SJSA1 (cell line): ENCODE measurements around the gene MKNK2. TPM values are rescaled to one million over a fixed set of nuclear protein-coding genes. Genes with fewer than 3 reads are reported as not detected.

Experiments used
- DNase-seq, 2 experiments: peaks; one replicate each; pipeline ENCODE4 v3.0.0-alpha.2; 2015 to 2020; ENCODE audit warnings: low spot score in 2 of 2, low read depth in 1 of 2
- H3K27ac ChIP-seq: fragments of 250-450 bp; sonication (Bioruptor Pico); 2 replicates; pipeline ENCODE4 v1.5.1; 2020; ENCODE audit warnings: mild to moderate bottlenecking, moderate library complexity
- H3K27me3 ChIP-seq: fragments of 250-450 bp; sonication (Bioruptor Pico); replicated peaks from 2 replicates; pipeline ENCODE4 v1.5.1; 2020; ENCODE audit warnings: mild to moderate bottlenecking, moderate library complexity
- H3K36me3 ChIP-seq: fragments of 250-450 bp; sonication (Bioruptor Pico); 2 replicates; pipeline ENCODE4 v1.5.1; 2020; ENCODE audit warnings: mild to moderate bottlenecking
- H3K4me1 ChIP-seq: fragments of 250-450 bp; sonication (Bioruptor Pico); replicated peaks from 2 replicates; pipeline ENCODE4 v1.6.1; 2021; ENCODE audit warnings: mild to moderate bottlenecking
- H3K4me3 ChIP-seq: fragments of 250-450 bp; sonication (Bioruptor Pico); 2 replicates; pipeline ENCODE4 v1.5.1; 2020; ENCODE audit warnings: mild to moderate bottlenecking
- H3K9me3 ChIP-seq: fragments of 250-450 bp; sonication (Bioruptor Pico); replicated peaks from 2 replicates; pipeline ENCODE4 v1.5.1; 2020; ENCODE audit warnings: mild to moderate bottlenecking
- total RNA-seq: library from RNA; depleted of rRNA; stranded (reverse); fragments of >200 nt; shearing (Covaris generic); gene quantifications from 2 replicates; pipeline ENCODE4 v1.2.3, GENCODE V29; 2014

The MKNK2 gene
- total RNA-seq, 1 experiment from 2014 or later = 18.7 TPM

GRCh38 chr19:2027361-2027760, 23.7 kb downstream of the MKNK2 start:
- Histone ChIP-seq H3K4me3 (no peak overlapping the region), H3K4me1 (peaks cover 18% of the 10 kb centered on the region), H3K9me3 (no peaks in the 10 kb centered on the region), H3K27me3 (no peaks in the 10 kb centered on the region), H3K36me3 (no peaks in the 10 kb centered on the region), H3K27ac (no peak overlapping the region)
- no peak for DNase-seq

DNA sequence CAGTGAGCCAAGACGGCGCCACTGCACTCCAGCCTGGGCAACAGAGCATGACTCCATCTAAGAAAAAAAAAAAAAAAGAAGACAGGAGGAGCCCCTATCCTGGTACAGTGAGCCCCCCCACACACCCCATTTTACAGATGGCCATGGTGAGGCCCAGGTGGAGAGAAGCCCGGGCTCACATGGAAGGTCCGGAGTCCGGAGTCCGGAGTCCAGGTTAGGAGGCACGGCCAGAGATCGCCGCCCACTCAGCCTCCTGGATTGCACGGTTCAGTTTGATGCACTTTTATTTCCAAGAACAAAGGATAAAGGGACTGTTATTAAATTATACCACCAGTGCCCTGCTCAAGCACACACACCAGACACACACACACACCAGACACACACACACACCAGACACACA, 24.3 kb downstream of the MKNK2 start:
- H3K4me3 ChIP-seq = no peak overlapping the region
- H3K9me3 ChIP-seq = no peaks in the 10 kb centered on the region
- H3K27ac ChIP-seq = no peak overlapping the region
- no peak for DNase-seq
- no peaks in the 10 kb centered on the region for H3K36me3 ChIP-seq
- H3K27me3 ChIP-seq = no peaks in the 10 kb centered on the region
- H3K4me1 ChIP-seq = peaks cover 12% of the 10 kb centered on the region

DNA sequence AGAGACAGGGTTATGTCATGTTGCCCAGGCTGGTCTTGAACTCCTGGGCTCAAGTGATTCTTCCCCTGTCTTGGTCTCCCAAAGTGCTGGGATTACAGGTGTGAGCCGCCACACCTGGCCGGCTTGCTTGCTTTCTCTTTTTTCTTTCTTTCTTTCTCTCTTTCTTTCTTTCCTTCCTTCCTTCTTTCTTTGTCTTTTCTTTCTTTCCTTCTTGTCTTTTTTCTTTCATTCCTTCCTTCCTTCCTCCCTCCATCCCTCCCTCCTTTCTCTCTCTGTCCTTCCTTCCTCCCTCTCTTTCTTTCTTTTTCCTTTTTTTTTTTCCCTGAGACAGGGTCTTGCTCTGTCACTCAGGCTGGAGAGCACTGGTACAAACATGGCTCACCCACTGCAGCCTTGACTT, 28.8 kb downstream of the MKNK2 start:
- Histone ChIP-seq H3K27me3 (no peaks in the 10 kb centered on the region), H3K36me3 (no peaks in the 10 kb centered on the region), H3K4me3 (no peak overlapping the region), H3K9me3 (no peaks in the 10 kb centered on the region), H3K27ac (no peak overlapping the region), H3K4me1 (no peaks in the 10 kb centered on the region)
- no peak for DNase-seq

- no peaks in the 10 kb centered on the region for H3K36me3 ChIP-seq
- DNase-seq = no peak
- H3K27ac ChIP-seq = no peak overlapping the region
- H3K4me3 ChIP-seq = no peak overlapping the region
- H3K27me3 ChIP-seq = no peaks in the 10 kb centered on the region
- H3K4me1 ChIP-seq = no peaks in the 10 kb centered on the region
- H3K9me3 ChIP-seq = no peaks in the 10 kb centered on the region
Observed at GRCh38 chr19:2021453-2022140, 29.4 kb downstream of the MKNK2 start.

GRCh38 chr19:2018752-2019151, 32.3 kb downstream of the MKNK2 start:
- no peaks in the 10 kb centered on the region for H3K27me3 ChIP-seq
- 0 out of 2 replicates have a peak, but pooled peaks cover 3% of the 10 kb centered on the region for H3K4me1 ChIP-seq
- no peak overlapping the region for H3K27ac ChIP-seq
- H3K36me3 ChIP-seq = no peaks in the 10 kb centered on the region
- H3K4me3 ChIP-seq = no peak overlapping the region
- H3K9me3 ChIP-seq = no peaks in the 10 kb centered on the region
- DNase-seq = no peak

DNA sequence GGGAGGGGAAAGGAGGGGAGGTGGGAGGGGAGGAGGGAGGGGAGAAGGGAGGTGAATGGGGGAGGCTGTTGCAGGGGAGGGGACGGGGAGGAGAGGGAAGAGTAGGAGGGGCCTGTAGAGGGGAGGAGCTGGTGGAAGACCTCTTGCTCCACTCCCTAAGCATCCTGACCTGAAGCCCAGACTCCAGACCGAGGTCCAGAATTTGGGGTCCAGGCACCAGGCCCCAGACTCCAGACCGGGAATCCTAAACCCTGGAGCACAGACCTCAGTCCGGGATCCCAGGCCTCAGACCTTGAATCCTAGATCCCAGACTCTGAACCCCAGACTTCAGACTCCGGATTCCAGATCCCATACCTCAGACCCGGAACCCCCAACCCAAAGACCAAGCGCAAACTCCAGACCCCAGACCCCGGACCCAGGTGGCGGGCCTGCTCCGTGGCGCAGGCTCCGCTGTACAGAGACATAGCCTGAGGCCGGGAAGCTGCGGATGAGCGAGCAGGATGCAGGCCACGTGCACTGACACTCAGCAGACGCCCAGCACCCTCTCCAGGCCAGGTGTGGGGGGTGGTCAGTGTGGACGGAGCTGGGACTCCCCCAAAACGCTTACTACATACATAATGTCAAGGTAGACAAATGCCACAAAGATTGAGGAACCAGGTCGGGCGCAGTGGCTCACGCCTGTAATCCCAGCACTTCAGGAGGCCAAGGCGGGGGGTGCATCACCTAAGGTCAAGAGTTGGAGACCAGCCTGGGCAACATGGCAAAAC, 34.8 kb downstream of the MKNK2 start:
- peak overlapping the region; percentile 21 for H3K4me3 ChIP-seq
- H3K27me3 ChIP-seq = no peaks in the 10 kb centered on the region
- H3K27ac ChIP-seq = no peak overlapping the region
- H3K4me1 ChIP-seq = 0 out of 2 replicates have a peak, but pooled peaks cover 3% of the 10 kb centered on the region
- peak in 1 of 2 experiments; percentile 79 for DNase-seq
- H3K36me3 ChIP-seq = no peaks in the 10 kb centered on the region
- H3K9me3 ChIP-seq = no peaks in the 10 kb centered on the region

DNA sequence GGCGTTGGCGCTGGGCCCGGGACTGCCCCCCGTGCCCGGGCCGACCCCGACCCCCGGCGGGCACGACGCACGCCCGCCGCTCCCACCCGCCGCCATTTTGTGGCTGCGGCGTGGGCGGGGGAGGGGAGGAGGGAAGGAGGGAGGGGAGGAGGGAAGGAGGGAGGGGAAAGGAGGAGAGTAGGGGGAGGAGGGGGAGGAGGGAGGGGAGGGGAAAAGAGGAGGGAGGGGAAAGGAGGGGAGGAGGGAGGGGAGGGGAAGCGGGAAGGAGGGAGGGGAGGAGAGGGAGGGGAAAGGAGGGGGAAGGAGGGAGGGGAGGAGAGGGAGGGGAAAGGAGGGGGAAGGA, 35.5 kb downstream of the MKNK2 start, which contains the start of gene BTBD2:
Gene BTBD2, minus strand, starts transcription at position 107 of the 343 bp plus-strand sequence. Its CDS starts 11 bp downstream, at position 96.
- Histone ChIP-seq H3K36me3 (no peaks in the 10 kb centered on the region), H3K4me3 (peak within 1 kb of the TSS; percentile 51), H3K9me3 (no peaks in the 10 kb centered on the region), H3K27ac (no peak within 1 kb of the TSS), H3K27me3 (no peaks in the 10 kb centered on the region), H3K4me1 (0 out of 2 replicates have a peak, but pooled peaks cover 3% of the 10 kb centered on the region)
- no peak for DNase-seq

- no peaks in the 10 kb centered on the region for H3K36me3 ChIP-seq
- H3K4me3 ChIP-seq = peak overlapping the region; percentile 51
- no peaks in the 10 kb centered on the region for H3K9me3 ChIP-seq
- DNase-seq = no peak
- 0 out of 2 replicates have a peak, but pooled peaks cover 3% of the 10 kb centered on the region for H3K4me1 ChIP-seq
- H3K27ac ChIP-seq = no peak overlapping the region
- no peaks in the 10 kb centered on the region for H3K27me3 ChIP-seq
Observed at GRCh38 chr19:2014731-2015607, 36.1 kb downstream of the MKNK2 start.

DNA sequence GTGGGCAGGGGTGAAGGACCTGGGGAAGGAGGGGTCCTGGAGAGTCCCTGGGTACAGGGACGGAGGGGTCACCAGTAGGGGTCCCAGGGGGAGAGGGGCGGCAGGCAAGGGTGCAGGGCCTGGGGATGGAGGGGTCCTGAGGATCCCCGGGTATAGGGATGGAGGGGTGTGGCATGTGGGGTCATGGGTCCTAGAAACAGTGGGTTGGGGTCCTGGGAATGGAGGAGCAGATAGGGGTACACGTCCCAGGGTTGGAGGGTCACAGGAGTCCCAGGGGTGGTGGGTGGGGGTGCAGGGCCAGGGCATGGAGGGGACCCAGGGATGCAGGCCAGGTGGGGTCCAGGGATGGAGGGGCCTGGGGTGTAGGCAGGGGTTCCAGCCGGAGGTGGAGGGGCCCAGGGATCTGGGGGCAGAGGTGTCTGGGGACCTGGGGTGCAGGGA, 36.9 kb downstream of the MKNK2 start:
- no peak for DNase-seq
- Histone ChIP-seq H3K4me3 (no peak overlapping the region), H3K27ac (no peak overlapping the region), H3K9me3 (no peaks in the 10 kb centered on the region), H3K36me3 (no peaks in the 10 kb centered on the region), H3K4me1 (0 out of 2 replicates have a peak, but pooled peaks cover 3% of the 10 kb centered on the region), H3K27me3 (no peaks in the 10 kb centered on the region)

- Histone ChIP-seq H3K4me3 (no peak overlapping the region), H3K27ac (no peak overlapping the region), H3K27me3 (no peaks in the 10 kb centered on the region), H3K4me1 (0 out of 2 replicates have a peak, but pooled peaks cover 3% of the 10 kb centered on the region), H3K9me3 (no peaks in the 10 kb centered on the region), H3K36me3 (no peaks in the 10 kb centered on the region)
- DNase-seq = no peak
Observed at GRCh38 chr19:2013683-2013961, 37.4 kb downstream of the MKNK2 start.

DNA sequence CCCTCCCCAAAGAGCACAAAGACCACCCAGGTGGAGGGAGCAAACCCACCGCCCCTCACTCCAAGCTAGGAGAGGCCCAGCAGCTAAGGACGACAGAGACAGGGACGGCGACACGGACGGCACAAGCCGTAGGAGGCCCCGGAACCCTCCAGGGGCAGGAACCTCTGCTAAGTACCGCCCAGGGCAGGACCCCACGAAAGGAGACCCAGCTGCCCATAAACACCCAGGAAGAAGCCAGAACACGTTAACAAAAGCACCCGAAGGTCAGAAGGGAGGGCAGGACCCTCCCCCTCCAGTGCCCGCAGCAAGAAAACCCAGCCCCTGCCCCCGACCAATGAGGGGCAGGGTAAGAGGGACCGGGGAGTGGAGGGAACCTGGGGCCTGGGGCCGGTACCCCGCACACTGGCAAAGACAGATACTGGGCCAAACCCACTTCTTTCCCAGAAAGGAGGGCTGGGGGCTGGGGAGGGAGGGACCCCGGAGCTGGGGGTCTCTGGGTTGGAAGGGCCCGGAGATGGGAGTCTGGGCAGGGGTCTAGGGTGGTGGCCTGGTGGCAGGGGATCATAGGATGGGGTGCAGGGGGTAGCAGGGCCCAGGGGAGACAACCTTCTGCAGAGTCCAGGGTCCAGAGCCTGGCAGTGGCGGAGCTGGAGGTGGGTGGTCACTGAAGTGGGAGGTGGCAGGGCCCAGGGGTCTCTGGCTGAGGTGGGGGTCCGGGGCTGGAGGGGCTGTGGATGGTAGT, 37.9 kb downstream of the MKNK2 start:
- Histone ChIP-seq H3K36me3 (no peaks in the 10 kb centered on the region), H3K4me3 (no peak overlapping the region), H3K27me3 (no peaks in the 10 kb centered on the region), H3K4me1 (0 out of 2 replicates have a peak, but pooled peaks cover 3% of the 10 kb centered on the region), H3K9me3 (no peaks in the 10 kb centered on the region), H3K27ac (no peak overlapping the region)
- no peak for DNase-seq

- Histone ChIP-seq H3K9me3 (no peaks in the 10 kb centered on the region), H3K27ac (no peak overlapping the region), H3K27me3 (no peaks in the 10 kb centered on the region), H3K36me3 (no peaks in the 10 kb centered on the region), H3K4me1 (0 out of 2 replicates have a peak, but pooled peaks cover 1% of the 10 kb centered on the region), H3K4me3 (no peak overlapping the region)
- DNase-seq = no peak
Observed at GRCh38 chr19:2011169-2011568, 39.9 kb downstream of the MKNK2 start.

- H3K4me1 ChIP-seq = no peaks in the 10 kb centered on the region
Observed at GRCh38 chr19:2010135-2010668, 40.8 kb downstream of the MKNK2 start.

More at GRCh38 chr19:2010135-2010668, 40.8 kb downstream of the MKNK2 start:
- Histone ChIP-seq H3K9me3 (no peaks in the 10 kb centered on the region), H3K36me3 (no peaks in the 10 kb centered on the region), H3K27ac (no peak overlapping the region), H3K27me3 (no peaks in the 10 kb centered on the region), H3K4me3 (no peak overlapping the region)
- no peak for DNase-seq
